ENCODE measurements around the gene OR2D2.
"Not testable (repeated sequence)": the region's sequence is repeated elsewhere in the genome, so short reads cannot be mapped to it uniquely, and the experiment has no call there.

OR2D2 gene

GRCh38 chr11:6892400-6892799 is at the start of gene OR2D2:
Gene OR2D2, minus strand, starts transcription at chr11:6892500. Its CDS starts 0 bp downstream, at chr11:6892500.
- DNase-seq: no peak

- no peak for DNase-seq
Measured at GRCh38 chr11:6941970-6942369, 49.7 kb upstream of the OR2D2 start.

- peak; percentile 5 for DNase-seq
Measured at GRCh38 chr11:6932145-6932544, 39.8 kb upstream of the OR2D2 start.

- DNase-seq: no peak
Measured at GRCh38 chr11:6931146-6931713, 38.9 kb upstream of the OR2D2 start.

- DNase-seq: no peak
Measured at GRCh38 chr11:6928916-6929315, 36.6 kb upstream of the OR2D2 start.

GRCh38 chr11:6927030-6927617 is 34.8 kb upstream of the OR2D2 start:
- no peak for DNase-seq

- peak; percentile 54 for DNase-seq
Measured at GRCh38 chr11:6926208-6927029, 34.1 kb upstream of the OR2D2 start, which contains the start of gene ZNF215. Gene ZNF215, plus strand, starts transcription at chr11:6926426. Its CDS starts 5,847 bp downstream, at chr11:6932273.

- no peak for DNase-seq
Measured at GRCh38 chr11:6925636-6926207, 33.4 kb upstream of the OR2D2 start.

GRCh38 chr11:6925007-6925577 is 32.8 kb upstream of the OR2D2 start:
- DNase-seq: no peak

- no peak for DNase-seq
Measured at GRCh38 chr11:6920702-6921101, 28.4 kb upstream of the OR2D2 start, which contains the start of gene OR2D3. Gene OR2D3, plus strand, starts transcription at chr11:6921002. Its CDS starts 0 bp downstream, at chr11:6921002.

- DNase-seq: no peak
Measured at GRCh38 chr11:6919698-6920097, 27.4 kb upstream of the OR2D2 start.

GRCh38 chr11:6911948-6912347 is 19.6 kb upstream of the OR2D2 start:
- no peak for DNase-seq

- DNase-seq: no peak
Measured at GRCh38 chr11:6911378-6911777, 19.1 kb upstream of the OR2D2 start.

- DNase-seq: not testable (repeated sequence)
Measured at GRCh38 chr11:6904804-6905203, 12.5 kb upstream of the OR2D2 start.

GRCh38 chr11:6900327-6900999 is 8.2 kb upstream of the OR2D2 start:
- DNase-seq: no peak

- DNase-seq: no peak
Measured at GRCh38 chr11:6898911-6899310, 6.6 kb upstream of the OR2D2 start.

- no peak for DNase-seq
Measured at GRCh38 chr11:6895010-6895409, 2.7 kb upstream of the OR2D2 start.

- DNase-seq: no peak
Measured at GRCh38 chr11:6894097-6894496, 1.8 kb upstream of the OR2D2 start.

- DNase-seq: no peak
Measured at GRCh38 chr11:6889835-6890234, 2.5 kb downstream of the OR2D2 start.

GRCh38 chr11:6888830-6889229 is 3.5 kb downstream of the OR2D2 start:
- no peak for DNase-seq

- DNase-seq: not testable (repeated sequence)
Measured at GRCh38 chr11:6887711-6888110, 4.6 kb downstream of the OR2D2 start.

- DNase-seq: no peak
Measured at GRCh38 chr11:6882751-6883150, 9.5 kb downstream of the OR2D2 start.

- no peak for DNase-seq
Measured at GRCh38 chr11:6876914-6877313, 15.4 kb downstream of the OR2D2 start.
